Keratinocyte (primary cell): Measurements from ENCODE around the gene PDCL2.

Experiments used
- EZH2 ChIP-seq: IDR thresholded peaks from one replicate; pipeline ENCODE4 v1.6.1; 2012; ENCODE audit warnings: inconsistent platforms, mild to moderate bottlenecking, low read length, moderate library complexity
- TF ChIP-seq, protein P1 (sequence below), 3 experiments: IDR thresholded peaks in 1 of 3; conservative IDR thresholded peaks in 1 of 3; optimal IDR thresholded peaks in 1 of 3; 2 replicates in 2 of 3; 3 replicates in 1 of 3; pipeline versions ENCODE3 to v1.5.1; 2011; ENCODE audit warnings: low read length in 3 of 3, mild to moderate bottlenecking in 3 of 3, moderate library complexity in 2 of 3, control low read depth in 1 of 3, inconsistent platforms in 1 of 3; ENCODE audit not compliant: insufficient read depth in 2 of 3; ENCODE audit errors: extremely low read depth in 1 of 3

DNA sequence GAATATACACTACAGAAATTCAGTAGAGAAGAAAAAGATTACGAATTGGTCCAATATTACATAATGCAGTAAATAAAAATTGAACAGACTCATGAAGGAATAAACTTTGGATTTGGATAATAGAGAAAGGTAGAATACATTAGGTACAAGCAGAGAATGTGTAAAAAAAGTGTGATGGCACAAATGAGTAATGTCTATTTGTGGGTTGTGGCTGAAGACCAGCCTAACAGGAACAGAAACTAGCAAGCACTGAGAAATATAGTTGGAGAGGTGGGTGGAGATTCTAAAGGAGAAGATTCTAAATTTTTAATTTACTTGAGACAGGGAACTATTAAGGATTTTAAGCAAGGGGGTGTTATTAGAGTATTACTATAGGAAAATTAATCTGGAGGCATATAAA, 30.2 kb downstream of the PDCL2 start:
- TF ChIP-seq EZH2, result no peak
- TF ChIP-seq, protein P1, sequence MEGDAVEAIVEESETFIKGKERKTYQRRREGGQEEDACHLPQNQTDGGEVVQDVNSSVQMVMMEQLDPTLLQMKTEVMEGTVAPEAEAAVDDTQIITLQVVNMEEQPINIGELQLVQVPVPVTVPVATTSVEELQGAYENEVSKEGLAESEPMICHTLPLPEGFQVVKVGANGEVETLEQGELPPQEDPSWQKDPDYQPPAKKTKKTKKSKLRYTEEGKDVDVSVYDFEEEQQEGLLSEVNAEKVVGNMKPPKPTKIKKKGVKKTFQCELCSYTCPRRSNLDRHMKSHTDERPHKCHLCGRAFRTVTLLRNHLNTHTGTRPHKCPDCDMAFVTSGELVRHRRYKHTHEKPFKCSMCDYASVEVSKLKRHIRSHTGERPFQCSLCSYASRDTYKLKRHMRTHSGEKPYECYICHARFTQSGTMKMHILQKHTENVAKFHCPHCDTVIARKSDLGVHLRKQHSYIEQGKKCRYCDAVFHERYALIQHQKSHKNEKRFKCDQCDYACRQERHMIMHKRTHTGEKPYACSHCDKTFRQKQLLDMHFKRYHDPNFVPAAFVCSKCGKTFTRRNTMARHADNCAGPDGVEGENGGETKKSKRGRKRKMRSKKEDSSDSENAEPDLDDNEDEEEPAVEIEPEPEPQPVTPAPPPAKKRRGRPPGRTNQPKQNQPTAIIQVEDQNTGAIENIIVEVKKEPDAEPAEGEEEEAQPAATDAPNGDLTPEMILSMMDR (optimal IDR thresholded peaks at IDR 0.05 in 1 of 3, IDR thresholded peaks at IDR 0.05 in 1 of 3, conservative IDR thresholded peaks at IDR 0.05 in 1 of 3; ENCODE audit: extremely low read depth in 1 of 3, insufficient read depth in 2 of 3, low read length in 3 of 3), result no peak
